ENCODE results near the gene CYP2S1. TPM values are rescaled to one million over a fixed set of nuclear protein-coding genes. Genes with fewer than 3 reads are reported as not detected.
"Not testable (repeated sequence)": the region's sequence is repeated elsewhere in the genome, so short reads cannot be mapped to it uniquely, and the experiment has no call there.

CYP2S1 gene
- polyA plus RNA-seq, result 68.1 TPM
- long read RNA-seq, donor 1, transcript CYP2S1-201 (9 exons, 2,782 nt), result major isoform, 7 of 22 reads
- long read RNA-seq, donor 1, partial matches to known transcripts, result 15 of 22 reads
- long read RNA-seq, donor 1, other reads (novel, unspliced or antisense), result 0 of 22 reads
- long read RNA-seq, donor 2, transcript CYP2S1-201 (9 exons, 2,782 nt), result major isoform, 17 of 82 reads
- long read RNA-seq, donor 2, partial matches to known transcripts, result 63 of 82 reads
- long read RNA-seq, donor 2, other reads (novel, unspliced or antisense), result 0 of 82 reads
- long read RNA-seq, donor 3, transcript CYP2S1-201 (9 exons, 2,782 nt), result major isoform, 11 of 114 reads
- long read RNA-seq, donor 3, partial matches to known transcripts, result 103 of 114 reads
- long read RNA-seq, donor 3, other reads (novel, unspliced or antisense), result 0 of 114 reads
- long read RNA-seq, donor 4, partial matches to known transcripts, result 0 of 1 reads
- long read RNA-seq, donor 4, other reads (novel, unspliced or antisense), result 0 of 1 reads
- long read RNA-seq, donor 5, partial matches to known transcripts, result 6 of 9 reads
- long read RNA-seq, donor 5, other reads (novel, unspliced or antisense), result 0 of 9 reads
- long read RNA-seq, donor 6, transcript CYP2S1-201 (9 exons, 2,782 nt), result major isoform, 17 of 58 reads
- long read RNA-seq, donor 6, partial matches to known transcripts, result 41 of 58 reads
- long read RNA-seq, donor 6, other reads (novel, unspliced or antisense), result 0 of 58 reads
- long read RNA-seq, donor 7, partial matches to known transcripts, result 7 of 10 reads
- long read RNA-seq, donor 7, other reads (novel, unspliced or antisense), result 0 of 10 reads
- long read RNA-seq, donor 8, transcript CYP2S1-201 (9 exons, 2,782 nt), result major isoform, 16 of 90 reads
- long read RNA-seq, donor 8, partial matches to known transcripts, result 74 of 90 reads
- long read RNA-seq, donor 8, other reads (novel, unspliced or antisense), result 0 of 90 reads
- long read RNA-seq, donor 9, transcript CYP2S1-201 (9 exons, 2,782 nt), result major isoform, 9 of 63 reads
- long read RNA-seq, donor 9, partial matches to known transcripts, result 50 of 63 reads
- long read RNA-seq, donor 9, other reads (novel, unspliced or antisense), result 0 of 63 reads
- long read RNA-seq, donor 10, transcript CYP2S1-201 (9 exons, 2,782 nt), result major isoform, 16 of 50 reads
- long read RNA-seq, donor 10, partial matches to known transcripts, result 34 of 50 reads
- long read RNA-seq, donor 10, other reads (novel, unspliced or antisense), result 0 of 50 reads
- long read RNA-seq, donor 11, transcript CYP2S1-201 (9 exons, 2,782 nt), result major isoform, 8 of 17 reads
- long read RNA-seq, donor 11, partial matches to known transcripts, result 8 of 17 reads
- long read RNA-seq, donor 11, other reads (novel, unspliced or antisense), result 0 of 17 reads

GRCh38 chr19:41192574-41193429, at the start of gene CYP2S1:
CYP2S1 (plus strand) TSS chr19:41193219; CDS start chr19:41193265, 46 bp downstream.
- H3K27me3 ChIP-seq (ENCODE audit: control insufficient read depth, insufficient read depth, low read length), result peaks cover 6% of the 10 kb centered on the region

DNA sequence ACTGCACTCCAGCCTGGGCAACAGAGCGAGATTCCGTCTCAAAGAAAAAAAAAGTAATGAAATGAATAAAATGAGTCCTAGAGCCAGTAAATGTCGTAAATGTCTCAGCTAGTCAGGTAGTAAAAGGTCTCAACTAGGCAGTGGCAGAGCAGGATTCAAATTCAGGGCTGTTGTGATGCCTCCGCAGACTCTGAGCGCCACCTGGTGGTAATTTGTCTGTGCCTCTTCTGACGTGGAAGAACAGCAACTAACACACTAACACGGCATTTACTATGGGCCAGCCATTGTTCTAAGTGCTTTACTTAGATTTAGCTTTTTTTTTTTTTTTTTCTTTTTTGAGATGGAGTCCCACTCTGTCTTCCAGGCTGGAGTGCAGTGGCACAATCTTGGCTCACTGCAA, 48.6 kb upstream of the CYP2S1 start:
- Histone ChIP-seq H3K27me3 (ENCODE audit: control insufficient read depth, insufficient read depth, low read length) (no peaks in the 10 kb centered on the region), H3K4me3 (ENCODE audit: low read length) (no peak overlapping the region), H3K9me3 (ENCODE audit: control insufficient read depth, low read depth, low read length) (no peaks in the 10 kb centered on the region), H3K4me1 (ENCODE audit: control insufficient read depth, insufficient read depth, low read length) (no peaks in the 10 kb centered on the region), H3K36me3 (ENCODE audit: control insufficient read depth, insufficient read depth, low read length) (no peaks in the 10 kb centered on the region), H3K27ac (ENCODE audit: low read length) (no peak overlapping the region)
- peak; percentile 70 to 77 for DNase-seq
- WGBS (ENCODE audit: insufficient coverage, low lambda C conversion rate), result no CpG with 5 or more reads among the region's 7 CpGs

More at GRCh38 chr19:41192574-41193429, at the start of gene CYP2S1:
- WGBS (ENCODE audit: insufficient coverage, low lambda C conversion rate), result no CpG with 5 or more reads among the region's 58 CpGs
- peak; percentile 86 to 95 for DNase-seq
- Histone ChIP-seq H3K36me3 (ENCODE audit: control insufficient read depth, insufficient read depth, low read length) (peaks cover 17% of the 10 kb centered on the region), H3K4me3 (ENCODE audit: low read length) (peak within 1 kb of the TSS; percentile 93), H3K9me3 (ENCODE audit: control insufficient read depth, low read depth, low read length) (no peaks in the 10 kb centered on the region), H3K4me1 (ENCODE audit: control insufficient read depth, insufficient read depth, low read length) (peaks cover 18% of the 10 kb centered on the region), H3K27ac (ENCODE audit: low read length) (peak within 1 kb of the TSS; percentile 96)

- DNase-seq, result no peak
- Histone ChIP-seq H3K9me3 (ENCODE audit: control insufficient read depth, low read depth, low read length) (no peaks in the 10 kb centered on the region), H3K4me3 (ENCODE audit: low read length) (no peak overlapping the region), H3K27me3 (ENCODE audit: control insufficient read depth, insufficient read depth, low read length) (no peaks in the 10 kb centered on the region), H3K36me3 (ENCODE audit: control insufficient read depth, insufficient read depth, low read length) (no peaks in the 10 kb centered on the region), H3K27ac (ENCODE audit: low read length) (no peak overlapping the region), H3K4me1 (ENCODE audit: control insufficient read depth, insufficient read depth, low read length) (no peaks in the 10 kb centered on the region)
- 100% methylated on average over 1 of the region's 2 CpGs for WGBS (ENCODE audit: insufficient coverage, low lambda C conversion rate)
These were observed 43.2 kb upstream of the CYP2S1 start for GRCh38 chr19:41149831-41150230.

- not testable (repeated sequence) for DNase-seq; H3K27me3 ChIP-seq (ENCODE audit: control insufficient read depth, insufficient read depth, low read length); H3K27ac ChIP-seq (ENCODE audit: low read length); H3K4me3 ChIP-seq (ENCODE audit: low read length); H3K4me1 ChIP-seq (ENCODE audit: control insufficient read depth, insufficient read depth, low read length); H3K36me3 ChIP-seq (ENCODE audit: control insufficient read depth, insufficient read depth, low read length); H3K9me3 ChIP-seq (ENCODE audit: control insufficient read depth, low read depth, low read length)
- 72% methylated on average over 2 of the region's 7 CpGs for WGBS (ENCODE audit: insufficient coverage, low lambda C conversion rate)
These were observed 42.0 kb upstream of the CYP2S1 start for GRCh38 chr19:41150986-41151385.

DNA sequence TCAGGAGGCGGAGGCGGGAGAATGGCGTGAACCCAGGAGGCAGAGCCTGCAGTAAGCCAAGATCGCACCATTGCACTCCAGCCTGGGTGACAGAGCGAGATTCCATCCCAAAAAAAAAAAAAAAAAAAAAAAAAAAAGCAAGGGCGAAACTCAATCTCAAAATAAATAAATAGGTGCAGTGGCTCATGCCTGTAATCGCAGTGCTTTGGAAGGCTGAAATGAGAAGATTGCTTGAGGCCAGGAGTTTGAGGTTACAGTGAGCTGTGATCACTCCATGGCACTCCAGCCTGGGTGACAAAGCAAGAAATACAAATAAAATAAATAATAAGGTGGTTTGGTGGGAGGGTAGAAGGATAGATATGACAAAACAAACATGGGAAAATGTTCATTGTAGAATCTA, 39.0 kb upstream of the CYP2S1 start:
- WGBS (ENCODE audit: insufficient coverage, low lambda C conversion rate), result 100% methylated on average over 1 of the region's 7 CpGs
- no peak overlapping the region for H3K4me3 ChIP-seq (ENCODE audit: low read length)
- DNase-seq, result no peak
- no peaks in the 10 kb centered on the region for H3K9me3 ChIP-seq (ENCODE audit: control insufficient read depth, low read depth, low read length)
- no peak overlapping the region for H3K27ac ChIP-seq (ENCODE audit: low read length)
- no peaks in the 10 kb centered on the region for H3K27me3 ChIP-seq (ENCODE audit: control insufficient read depth, insufficient read depth, low read length)
- H3K36me3 ChIP-seq (ENCODE audit: control insufficient read depth, insufficient read depth, low read length), result no peaks in the 10 kb centered on the region
- peaks cover 10% of the 10 kb centered on the region for H3K4me1 ChIP-seq (ENCODE audit: control insufficient read depth, insufficient read depth, low read length)

DNA sequence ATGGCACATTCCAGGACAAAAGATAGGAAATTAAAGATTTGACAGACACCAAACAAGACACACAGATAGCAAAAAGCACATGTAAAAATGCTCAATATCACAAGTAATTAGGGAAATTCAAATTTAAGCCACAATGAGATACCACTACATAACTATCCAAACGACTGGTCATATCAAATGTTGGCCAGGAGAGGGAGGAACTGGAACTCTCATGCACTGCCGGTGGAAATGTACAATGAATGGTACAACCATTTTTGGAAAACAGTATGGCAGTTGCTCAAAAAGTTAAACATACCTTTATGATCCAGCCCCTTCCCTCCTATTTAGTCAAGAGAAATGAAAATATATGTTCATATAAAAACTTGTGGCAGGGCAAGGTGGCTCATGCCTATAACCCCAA, 36.8 kb upstream of the CYP2S1 start:
- DNase-seq, result no peak
- no peak overlapping the region for H3K27ac ChIP-seq (ENCODE audit: low read length)
- 83% methylated on average over 1 of the region's 2 CpGs for WGBS (ENCODE audit: insufficient coverage, low lambda C conversion rate)
- peaks cover 22% of the 10 kb centered on the region for H3K4me1 ChIP-seq (ENCODE audit: control insufficient read depth, insufficient read depth, low read length)
- H3K27me3 ChIP-seq (ENCODE audit: control insufficient read depth, insufficient read depth, low read length), result no peaks in the 10 kb centered on the region
- H3K9me3 ChIP-seq (ENCODE audit: control insufficient read depth, low read depth, low read length), result no peaks in the 10 kb centered on the region
- no peaks in the 10 kb centered on the region for H3K36me3 ChIP-seq (ENCODE audit: control insufficient read depth, insufficient read depth, low read length)
- no peak overlapping the region for H3K4me3 ChIP-seq (ENCODE audit: low read length)

DNA sequence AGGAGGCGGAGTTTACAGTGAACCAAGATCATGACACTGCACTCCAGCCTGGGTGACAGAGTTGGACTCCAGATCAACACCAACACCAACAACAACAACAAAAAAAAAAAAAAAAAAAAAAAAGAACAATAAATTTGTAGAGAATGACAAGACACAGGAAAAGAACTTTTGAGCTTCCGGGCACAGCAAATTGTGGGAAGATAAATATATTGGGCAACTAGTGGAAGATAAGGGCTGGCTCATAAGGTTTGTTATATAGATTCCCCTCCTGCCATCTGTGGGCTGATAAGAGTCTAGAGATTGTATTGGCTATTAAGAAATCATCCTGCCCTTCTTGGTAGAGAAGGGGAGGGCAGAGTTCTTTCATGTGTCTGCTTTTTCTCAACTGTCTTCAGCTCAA, 33.1 kb upstream of the CYP2S1 start:
- no peak overlapping the region for H3K4me3 ChIP-seq (ENCODE audit: low read length)
- DNase-seq, result peak; percentile 55 to 80
- no peaks in the 10 kb centered on the region for H3K36me3 ChIP-seq (ENCODE audit: control insufficient read depth, insufficient read depth, low read length)
- H3K9me3 ChIP-seq (ENCODE audit: control insufficient read depth, low read depth, low read length), result no peaks in the 10 kb centered on the region
- H3K27ac ChIP-seq (ENCODE audit: low read length), result peak overlapping the region; percentile 98
- no CpG with 5 or more reads among the region's 2 CpGs for whole genome bisulfite sequencing (ENCODE audit: insufficient coverage, low lambda C conversion rate)
- H3K27me3 ChIP-seq (ENCODE audit: control insufficient read depth, insufficient read depth, low read length), result no peaks in the 10 kb centered on the region
- H3K4me1 ChIP-seq (ENCODE audit: control insufficient read depth, insufficient read depth, low read length), result peaks cover 26% of the 10 kb centered on the region

DNA sequence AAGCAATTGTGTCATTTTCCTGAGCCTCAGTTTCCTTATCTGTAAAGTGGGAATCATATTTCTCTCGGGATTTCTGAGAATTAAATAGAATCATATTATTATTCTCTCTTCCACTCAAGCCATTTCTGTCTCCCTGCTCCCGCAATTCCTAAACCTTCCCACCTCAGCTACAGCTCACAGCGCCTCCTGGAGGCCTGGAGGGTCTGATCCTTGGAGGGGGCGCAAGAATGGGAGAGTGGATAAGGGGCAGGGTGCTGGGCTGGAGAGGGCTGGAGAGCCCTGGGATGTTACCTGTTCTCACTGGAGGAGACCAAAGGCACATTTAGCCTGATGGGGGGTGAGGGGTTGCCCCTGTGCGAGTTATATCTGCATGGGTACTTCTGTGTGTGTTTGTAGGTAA, 31.1 kb upstream of the CYP2S1 start:
- H3K4me1 ChIP-seq (ENCODE audit: control insufficient read depth, insufficient read depth, low read length), result peaks cover 45% of the 10 kb centered on the region
- DNase-seq, result no peak
- H3K9me3 ChIP-seq (ENCODE audit: control insufficient read depth, low read depth, low read length), result no peaks in the 10 kb centered on the region
- no peaks in the 10 kb centered on the region for H3K36me3 ChIP-seq (ENCODE audit: control insufficient read depth, insufficient read depth, low read length)
- no peak overlapping the region for H3K27ac ChIP-seq (ENCODE audit: low read length)
- whole genome bisulfite sequencing (ENCODE audit: insufficient coverage, low lambda C conversion rate), result no CpG with 5 or more reads among the region's 5 CpGs
- H3K4me3 ChIP-seq (ENCODE audit: low read length), result no peak overlapping the region
- H3K27me3 ChIP-seq (ENCODE audit: control insufficient read depth, insufficient read depth, low read length), result no peaks in the 10 kb centered on the region

- Histone ChIP-seq H3K4me3 (ENCODE audit: low read length) (no peak overlapping the region), H3K9me3 (ENCODE audit: control insufficient read depth, low read depth, low read length) (no peaks in the 10 kb centered on the region), H3K27ac (ENCODE audit: low read length) (peak overlapping the region; percentile 90), H3K36me3 (ENCODE audit: control insufficient read depth, insufficient read depth, low read length) (no peaks in the 10 kb centered on the region), H3K4me1 (ENCODE audit: control insufficient read depth, insufficient read depth, low read length) (peaks cover 34% of the 10 kb centered on the region), H3K27me3 (ENCODE audit: control insufficient read depth, insufficient read depth, low read length) (no peaks in the 10 kb centered on the region)
- no CpG with 5 or more reads among the region's 14 CpGs for WGBS (ENCODE audit: insufficient coverage, low lambda C conversion rate)
- DNase-seq, result peak; percentile 91 to 96
These were observed 25.8 kb upstream of the CYP2S1 start for GRCh38 chr19:41166944-41167804.

Measured in large intestine (tissue), 12 donors.